A549 treated with ZK216348 at 1 μM for 4 hours (cell line): ENCODE results near the gene DUXA. TPM values are rescaled to one million over a fixed set of nuclear protein-coding genes. Genes with fewer than 3 reads are reported as not detected.

Experiments used
- total RNA-seq: library from RNA; stranded (reverse); fragments of 200-300 nt; extraction: Qiagen RNA extraction; gene quantifications from 5 replicates; pipeline ENCODE4 v1.2.3, GENCODE V29; 2022; ENCODE audit warnings: low read depth

DUXA gene
- not detected in 5 replicates for total RNA-seq

DNA sequence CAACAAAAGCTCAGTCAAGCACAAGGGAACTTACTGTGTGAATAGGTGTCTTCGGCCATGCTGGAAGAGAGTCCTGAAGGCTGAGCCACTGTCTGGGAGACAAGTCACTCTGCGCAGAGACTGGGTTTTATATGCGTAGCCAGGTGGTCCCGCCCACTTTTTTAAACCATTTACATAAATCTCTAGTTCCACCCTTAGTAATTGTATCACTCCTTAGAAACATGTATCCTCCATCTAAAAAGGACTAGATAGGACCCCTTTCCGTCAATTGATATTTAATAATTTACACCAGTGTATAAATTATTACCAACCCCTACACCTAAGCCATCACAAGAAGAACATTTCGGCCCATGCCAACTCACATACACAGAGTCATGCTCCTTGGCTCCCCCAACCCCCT, at the start of gene DUXA:
TSS of gene DUXA (minus strand) at position 101 of the 400 bp plus-strand sequence. CDS start at position 59, 42 bp downstream.

GRCh38 chr19:57191141-57192076, 24.1 kb upstream of the DUXA start, which contains the start of gene ZNF264:
TSS of gene ZNF264 (plus strand) at chr19:57191500. CDS start at chr19:57191914, 414 bp downstream.

Other genes starting within 250 kb of the DUXA start
- gene USP29, start 47.5 kb downstream of the DUXA start, total RNA-seq = not detected in 5 replicates
- not detected in 5 replicates for gene ZIM3, start 22.3 kb downstream of the DUXA start, total RNA-seq
- gene ZNF264, start 24.0 kb upstream of the DUXA start, total RNA-seq = 6.3 to 10.3 TPM (median 8.6 TPM) in 5 replicates
- gene AURKC, start 63.5 kb upstream of the DUXA start, total RNA-seq = 0.26 to 0.53 TPM (median 0.38 TPM) in 3 of 5 replicates, not detected in the others
- gene ZNF805, start 73.1 kb upstream of the DUXA start, total RNA-seq = 1.1 to 2.6 TPM (median 2.1 TPM) in 5 replicates
- 0.85 to 1.5 TPM (median 1.2 TPM) in 5 replicates for gene ZNF460, start 113.0 kb upstream of the DUXA start, total RNA-seq
- gene ZNF543, start 153.0 kb upstream of the DUXA start, total RNA-seq = 1.3 to 2.1 TPM (median 1.8 TPM) in 5 replicates
- 1.8 to 2.3 TPM (median 2.1 TPM) in 5 replicates for gene ZNF304, start 183.8 kb upstream of the DUXA start, total RNA-seq
- 12.2 to 16.4 TPM (median 13.2 TPM) in 5 replicates for gene TRAPPC2B, start 196.1 kb upstream of the DUXA start, total RNA-seq
- gene ZNF547, start 196.1 kb upstream of the DUXA start, total RNA-seq = 1.2 to 3.6 TPM (median 1.8 TPM) in 5 replicates
- gene ZNF548, start 222.4 kb upstream of the DUXA start, total RNA-seq = 3.2 to 4.6 TPM (median 4.1 TPM) in 5 replicates
- 4.2 to 6.4 TPM (median 4.9 TPM) in 5 replicates for gene ZNF17, start 243.7 kb upstream of the DUXA start, total RNA-seq